ENCODE data around the gene SMDT1. TPM values are rescaled to one million over a fixed set of nuclear protein-coding genes. Genes with fewer than 3 reads are reported as not detected.
"Not testable (repeated sequence)": the region's sequence is repeated elsewhere in the genome, so short reads cannot be mapped to it uniquely, and the experiment has no call there.

Gene SMDT1
- polyA plus RNA-seq, 2 of the 4 experiments (the other 2 are of a cell fraction) = 25.3 to 27.1 TPM

- FAIRE-seq (no peak), DNase-seq (ENCODE audit: low read depth in 1 of 2, low spot score in 1 of 2) (no peak), ATAC-seq (no peak)
- no peak overlapping the region for H3K4me2 ChIP-seq
- no peak overlapping the region for H3K4me3 ChIP-seq
- POLR2A ChIA-PET = no interaction called here
- TF ChIP-seq PHF8 (IDR thresholded peaks at IDR 0.05; ENCODE audit: borderline replicate concordance, low read depth) (no peak), JUN (IDR thresholded peaks at IDR 0.05) (no peak), RAD21 (conservative IDR thresholded peaks at IDR 0.05 in 1 of 2, IDR thresholded peaks at IDR 0.05 in 1 of 2) (peak in 1 of 2 experiments; percentile 3; a peak in 1 of 5 replicates)
- 50% methylated on average over 4 of the region's 4 CpGs for WGBS (ENCODE audit: missing lambda C conversion rate)
- peaks cover 8% of the 10 kb centered on the region; the same call in 2 of the 3 replicates for H3K9me3 ChIP-seq
- H3K4me1 ChIP-seq = no peaks in the 10 kb centered on the region
- CTCF ChIA-PET = interaction anchor here (1.0 to 2.5 kb wide), 4 partner anchors 26 to 419 kb away, joined by 3 to 14 read pairs (median 8); partner anchors contain the start of gene NDUFA6
- no peak overlapping the region for H3K27ac ChIP-seq
These were observed 37.4 kb downstream of the SMDT1 start for GRCh38 chr22:42116848-42117424.

- H3K9me3 ChIP-seq; POLR2A ChIA-PET; H3K4me1 ChIP-seq; H3K27ac ChIP-seq; FAIRE-seq; DNase-seq (ENCODE audit: low read depth in 1 of 2, low spot score in 1 of 2); ATAC-seq; H3K4me3 ChIP-seq; H3K4me2 ChIP-seq: not testable (repeated sequence)
- 83% methylated on average over 15 of the region's 15 CpGs for WGBS (ENCODE audit: missing lambda C conversion rate)
- CTCF ChIA-PET = interaction anchor here (1.5 kb wide), 1 partner anchor 8 kb away, joined by 3 read pairs; no protein-coding TSS in a partner anchor
These were observed 40.9 kb downstream of the SMDT1 start for GRCh38 chr22:42120231-42121021.

- POLR2A ChIA-PET; ATAC-seq; H3K27ac ChIP-seq; H3K9me3 ChIP-seq; H3K4me1 ChIP-seq; H3K4me3 ChIP-seq; H3K4me2 ChIP-seq; FAIRE-seq; CTCF ChIA-PET; DNase-seq (ENCODE audit: low read depth in 1 of 2, low spot score in 1 of 2): not testable (repeated sequence)
- no CpG with 5 or more reads among the region's 4 CpGs for WGBS (ENCODE audit: missing lambda C conversion rate)
These were observed 44.0 kb downstream of the SMDT1 start for GRCh38 chr22:42123529-42123928.

- CTCF ChIA-PET = no interaction called here
- WGBS (ENCODE audit: missing lambda C conversion rate) = 96% methylated on average over 9 of the region's 16 CpGs
These were observed 48.1 kb downstream of the SMDT1 start for GRCh38 chr22:42127606-42128005.

GRCh38 chr22:42128007-42128406 lies 48.5 kb downstream of the SMDT1 start:
- 89% methylated on average over 11 of the region's 13 CpGs for WGBS (ENCODE audit: missing lambda C conversion rate)
- H3K4me1 ChIP-seq; CTCF ChIA-PET; POLR2A ChIA-PET; FAIRE-seq; ATAC-seq; H3K4me2 ChIP-seq; H3K9me3 ChIP-seq; H3K27ac ChIP-seq; DNase-seq (ENCODE audit: low read depth in 1 of 2, low spot score in 1 of 2); H3K4me3 ChIP-seq: not testable (repeated sequence)

More at GRCh38 chr22:42127606-42128005, 48.1 kb downstream of the SMDT1 start:
- no peaks in the 10 kb centered on the region for H3K9me3 ChIP-seq
- H3K4me2 ChIP-seq = no peak overlapping the region
- FAIRE-seq (no peak), ATAC-seq (no peak), DNase-seq (ENCODE audit: low read depth in 1 of 2, low spot score in 1 of 2) (no peak)
- TF ChIP-seq TP53 (CRISPR knock-in tag; IDR thresholded peaks at IDR 0.05) (no peak), HEYL (CRISPR knock-in tag; IDR thresholded peaks at IDR 0.05) (no peak), FOSB (CRISPR knock-in tag; IDR thresholded peaks at IDR 0.05) (no peak), CHD2 (IDR thresholded peaks at IDR 0.05; ENCODE audit: low read length, partially characterized antibody) (no peak), RCOR1 (IDR thresholded peaks at IDR 0.05; ENCODE audit: low read depth, low read length) (no peak)
- H3K4me3 ChIP-seq = no peak overlapping the region
- H3K4me1 ChIP-seq = no peaks in the 10 kb centered on the region
- POLR2A ChIA-PET = no interaction called here
- H3K27ac ChIP-seq = no peak overlapping the region

GRCh38 chr22:42128776-42129694 lies 49.5 kb downstream of the SMDT1 start:
- H3K4me2 ChIP-seq; H3K4me1 ChIP-seq; ATAC-seq; H3K9me3 ChIP-seq; FAIRE-seq; POLR2A ChIA-PET; CTCF ChIA-PET; DNase-seq (ENCODE audit: low read depth in 1 of 2, low spot score in 1 of 2); H3K4me3 ChIP-seq; H3K27ac ChIP-seq: not testable (repeated sequence)
- WGBS (ENCODE audit: missing lambda C conversion rate) = 91% methylated on average over 27 of the region's 65 CpGs

GRCh38 chr22:42130182-42130581 lies 50.7 kb downstream of the SMDT1 start:
- CTCF ChIA-PET, FAIRE-seq: not testable (repeated sequence)
- 0% methylated on average over 1 of the region's 7 CpGs for WGBS (ENCODE audit: missing lambda C conversion rate)

GRCh38 chr22:42130639-42131431 lies 51.3 kb downstream of the SMDT1 start, which contains the start of gene CYP2D6:
Gene CYP2D6 (minus strand): TSS chr22:42130810. CDS start chr22:42130791, 19 bp downstream.
- DNase-seq (ENCODE audit: low read depth in 1 of 2, low spot score in 1 of 2); H3K27ac ChIP-seq; H3K4me2 ChIP-seq; POLR2A ChIA-PET; H3K4me3 ChIP-seq; H3K9me3 ChIP-seq; CTCF ChIA-PET; FAIRE-seq; H3K4me1 ChIP-seq: not testable (repeated sequence)
- 100% methylated on average over 3 of the region's 14 CpGs for WGBS (ENCODE audit: missing lambda C conversion rate)
- peak in 1 of 2 experiments; percentile 10; a peak in 2 of 6 replicates for ATAC-seq

More at GRCh38 chr22:42130182-42130581, 50.7 kb downstream of the SMDT1 start:
- H3K4me2 ChIP-seq; DNase-seq (ENCODE audit: low read depth in 1 of 2, low spot score in 1 of 2); H3K4me1 ChIP-seq; ATAC-seq; H3K27ac ChIP-seq; POLR2A ChIA-PET; H3K4me3 ChIP-seq; H3K9me3 ChIP-seq: not testable (repeated sequence)
